ENCODE results near the gene TMEM250.

TMEM250 gene

GRCh38 chr9:136095070-136096058, 23.3 kb downstream of the TMEM250 start, which contains the start of gene NACC2:
Gene NACC2 (minus strand): TSS chr9:136095289. CDS start chr9:136050521, 44,768 bp downstream.
- DNase-seq (ENCODE audit: low read depth, low spot score), result no peak

DNA sequence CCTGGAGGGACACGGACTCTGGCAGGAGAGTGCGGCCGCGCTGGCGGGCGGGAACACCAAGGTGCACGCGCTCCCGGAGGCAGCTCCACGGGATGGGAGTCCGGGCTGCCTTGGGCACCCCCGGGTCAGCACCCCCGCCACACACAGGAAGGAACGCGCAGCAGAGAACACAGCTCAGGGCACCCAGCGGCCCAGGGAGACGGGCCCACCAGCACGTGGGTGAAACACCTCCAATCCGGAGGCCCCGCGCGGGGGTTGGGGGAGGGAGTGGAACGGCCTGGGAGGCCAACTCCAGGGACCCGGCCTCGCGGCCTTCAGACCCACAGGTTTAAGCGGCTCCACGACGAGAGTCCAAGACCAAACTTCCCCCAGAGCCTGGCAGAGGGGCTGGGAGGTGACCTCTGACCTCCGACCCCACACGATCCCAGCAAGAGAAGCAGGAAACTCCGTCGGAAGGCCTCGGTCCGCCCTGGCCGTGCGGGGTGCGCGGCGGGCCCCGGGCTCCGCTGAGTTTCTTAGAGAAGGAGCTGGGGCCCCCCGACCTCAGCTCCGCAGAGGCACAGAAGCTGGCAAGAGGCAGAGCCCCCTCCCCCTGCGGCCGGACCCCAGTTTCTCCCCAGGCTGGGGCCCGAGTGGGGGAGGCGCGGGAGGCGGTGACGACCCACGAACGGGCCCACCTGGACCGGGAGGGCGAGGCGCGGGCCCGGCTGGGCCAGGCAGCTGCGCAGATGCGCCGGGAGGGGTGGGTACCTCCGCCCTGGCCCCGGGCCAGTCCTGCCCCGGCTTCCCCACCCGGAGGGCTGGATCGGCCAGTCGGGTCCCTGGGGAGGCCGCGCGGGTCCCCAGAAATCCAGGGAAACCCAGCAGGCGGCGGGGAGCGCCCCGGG, 24.4 kb downstream of the TMEM250 start:
- DNase-seq (ENCODE audit: low read depth, low spot score), result no peak

DNA sequence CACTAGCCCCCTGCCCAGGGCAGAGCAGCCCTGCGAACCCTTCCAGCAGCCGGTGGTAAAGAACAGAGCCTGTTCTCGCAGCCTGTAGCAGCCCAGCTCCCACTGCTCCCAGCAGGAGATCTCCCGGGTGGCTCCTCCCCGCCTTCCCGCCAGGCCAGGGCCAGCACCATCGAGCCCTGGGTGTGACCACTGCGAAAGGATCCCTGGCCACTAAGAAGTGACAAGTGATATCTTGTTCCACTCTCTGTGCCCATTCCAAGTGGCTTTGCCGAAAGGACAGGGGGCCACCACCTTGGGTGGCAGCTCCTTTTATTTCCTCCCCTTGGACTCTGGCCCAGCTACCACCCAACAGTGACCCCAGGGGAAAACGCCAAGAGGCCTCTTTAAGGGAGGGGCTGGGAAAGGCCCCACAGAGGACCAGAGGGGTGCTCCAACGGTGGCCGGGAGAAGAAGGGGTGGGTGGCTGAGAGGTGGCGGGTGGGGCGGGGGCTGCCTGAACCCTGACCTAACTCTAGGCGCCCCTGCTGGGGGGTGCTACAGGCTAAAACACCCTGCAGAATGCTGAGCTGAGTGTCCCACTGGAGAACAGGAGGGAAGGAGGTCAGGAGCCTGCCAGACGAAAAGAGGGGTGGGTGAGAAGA, 25.2 kb downstream of the TMEM250 start:
- DNase-seq (ENCODE audit: low read depth, low spot score), result no peak

DNA sequence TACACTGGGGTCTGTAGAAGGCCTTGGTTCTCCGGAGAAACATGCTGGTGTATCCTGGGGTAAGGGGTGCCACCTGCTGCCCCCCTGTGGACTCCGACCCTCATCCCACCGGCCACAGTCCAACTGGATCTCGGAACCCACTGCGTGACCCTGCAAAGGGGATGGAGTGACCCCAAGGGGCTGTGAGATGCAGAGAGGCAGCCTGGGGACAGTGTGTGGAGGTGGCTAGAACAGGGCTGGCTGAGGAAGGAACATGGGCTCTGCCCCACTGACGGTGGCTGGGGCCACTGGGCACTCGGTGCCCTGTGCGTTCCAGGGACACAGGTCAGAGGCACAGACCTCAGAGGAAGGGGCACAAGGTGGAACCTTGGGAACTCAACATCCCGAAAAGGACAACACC, 25.9 kb downstream of the TMEM250 start:
- no peak for DNase-seq (ENCODE audit: low read depth, low spot score)

- DNase-seq (ENCODE audit: low read depth, low spot score), result no peak
These were observed 26.4 kb downstream of the TMEM250 start for GRCh38 chr9:136092353-136092650.

- no peak for DNase-seq (ENCODE audit: low read depth, low spot score)
These were observed 26.9 kb downstream of the TMEM250 start for GRCh38 chr9:136091582-136092352.

- DNase-seq (ENCODE audit: low read depth, low spot score), result no peak
These were observed 27.7 kb downstream of the TMEM250 start for GRCh38 chr9:136090768-136091581.

- DNase-seq (ENCODE audit: low read depth, low spot score), result no peak
These were observed 28.5 kb downstream of the TMEM250 start for GRCh38 chr9:136090056-136090735.

GRCh38 chr9:136089697-136090045, 29.0 kb downstream of the TMEM250 start:
- no peak for DNase-seq (ENCODE audit: low read depth, low spot score)

GRCh38 chr9:136088939-136089696, 29.6 kb downstream of the TMEM250 start:
- DNase-seq (ENCODE audit: low read depth, low spot score), result no peak

DNA sequence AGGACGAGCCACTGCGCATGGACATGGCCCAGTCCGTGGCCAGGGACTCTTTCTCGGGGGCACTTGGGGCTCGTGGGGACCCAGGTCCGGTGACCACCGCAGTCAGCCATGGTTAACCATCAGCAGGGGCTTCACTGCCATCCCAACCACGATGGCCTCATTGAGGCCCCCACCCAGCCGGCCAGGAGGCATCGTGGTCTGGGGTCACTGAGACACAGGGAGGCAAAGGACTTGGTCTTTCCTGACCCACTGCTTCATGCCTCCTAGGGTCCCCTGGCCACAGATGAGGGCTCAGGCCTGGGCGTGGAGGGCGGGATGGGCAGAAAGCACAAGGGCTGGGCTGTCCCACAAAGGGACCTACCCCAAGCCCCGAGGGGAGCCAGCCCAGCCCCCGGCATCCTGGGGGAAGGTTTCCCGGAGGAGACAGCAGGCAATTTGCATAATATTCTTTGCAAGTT, 30.2 kb downstream of the TMEM250 start:
- DNase-seq (ENCODE audit: low read depth, low spot score), result no peak

GRCh38 chr9:136087741-136088480, 30.8 kb downstream of the TMEM250 start:
- DNase-seq (ENCODE audit: low read depth, low spot score), result no peak

DNA sequence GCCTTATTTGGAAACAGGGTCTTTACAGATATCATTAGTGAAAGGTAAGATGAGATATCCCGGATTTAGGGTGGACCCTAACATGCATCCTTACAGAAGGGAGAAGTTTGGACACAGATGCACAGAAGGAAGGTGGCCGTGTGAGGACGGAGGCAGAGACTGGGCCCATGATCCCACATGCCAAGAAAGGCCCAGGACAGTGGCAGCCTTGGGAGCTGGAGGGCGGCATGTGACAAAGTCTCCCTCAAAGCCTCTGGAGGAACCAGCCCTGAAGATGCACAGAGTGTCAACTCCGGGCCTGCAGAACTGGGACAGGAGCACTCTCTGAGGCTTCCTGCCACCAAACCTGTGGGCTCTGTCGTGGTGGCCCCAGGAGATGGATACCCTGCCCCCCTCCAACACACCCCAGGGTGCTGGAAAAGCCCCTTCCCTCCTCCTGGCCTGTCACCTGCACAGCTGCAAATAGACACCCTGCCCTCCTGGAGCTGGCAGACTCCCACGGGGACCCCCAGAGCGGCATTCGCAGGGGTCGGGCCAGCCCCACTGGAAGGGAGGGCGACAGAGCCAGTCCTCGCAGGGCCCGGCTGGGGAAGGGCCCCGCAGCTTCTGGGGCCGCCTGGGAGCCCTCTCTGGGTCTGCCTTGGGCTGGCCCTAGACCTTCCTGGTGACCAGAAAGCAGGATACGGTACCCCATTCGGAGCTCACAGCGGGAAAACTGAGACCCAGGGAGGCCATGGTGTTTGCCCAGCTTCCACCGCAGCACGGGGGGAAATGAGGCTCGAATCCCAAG, 31.5 kb downstream of the TMEM250 start:
- DNase-seq (ENCODE audit: low read depth, low spot score), result no peak

DNA sequence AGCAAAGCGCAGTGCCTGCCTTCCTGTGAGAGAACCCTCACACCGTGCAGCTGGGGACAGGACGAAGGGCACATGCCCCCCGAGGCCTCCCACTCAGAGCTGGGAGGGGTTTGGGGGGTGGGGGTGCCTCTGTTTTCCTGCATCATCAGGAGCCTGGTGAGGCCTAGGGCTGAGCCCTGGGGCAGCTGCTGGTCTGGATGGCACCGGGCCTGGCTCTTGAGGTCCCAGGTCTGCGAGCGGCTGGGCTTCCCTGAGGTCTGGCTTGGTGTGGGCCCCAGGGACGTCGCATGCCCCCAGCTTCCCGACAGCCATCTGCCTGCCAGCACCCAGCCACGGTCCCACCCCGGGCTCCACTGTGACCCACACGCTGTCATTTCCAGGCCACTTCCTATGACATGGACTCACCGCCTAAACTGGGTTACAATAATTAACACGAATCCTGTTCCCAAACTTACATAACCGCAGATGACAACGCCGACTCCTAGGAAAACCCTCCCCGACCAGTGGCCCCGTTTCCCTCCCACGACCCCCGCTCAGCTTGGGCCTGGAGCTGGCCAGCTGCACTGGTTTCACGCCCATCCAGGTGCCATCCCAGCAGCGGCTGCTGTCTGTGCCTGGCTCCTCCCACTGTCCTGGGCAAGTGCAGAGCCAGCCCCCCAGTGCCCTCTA, 32.3 kb downstream of the TMEM250 start:
- DNase-seq (ENCODE audit: low read depth, low spot score), result no peak

DNA sequence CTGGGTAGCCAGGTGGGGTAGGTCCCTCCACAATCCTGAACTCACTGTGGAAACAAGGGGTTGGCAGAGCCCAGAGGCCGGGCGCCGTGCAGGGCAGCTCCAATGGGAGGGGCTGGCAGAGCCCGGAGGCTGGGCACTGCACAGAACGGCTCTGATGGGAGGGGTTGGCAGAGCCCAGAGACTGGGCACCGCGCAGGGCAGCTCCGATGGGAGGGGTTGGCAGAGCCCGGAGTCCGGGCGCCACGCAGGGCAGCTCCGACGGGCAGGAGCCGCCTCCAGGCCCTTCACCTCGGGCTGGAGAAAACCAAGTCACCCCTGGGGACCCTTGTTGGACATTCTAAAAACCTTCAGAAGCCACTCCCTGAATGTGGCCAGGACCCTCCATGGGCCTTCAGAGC, 32.9 kb downstream of the TMEM250 start:
- DNase-seq (ENCODE audit: low read depth, low spot score), result no peak

- DNase-seq (ENCODE audit: low read depth, low spot score), result no peak
These were observed 34.4 kb downstream of the TMEM250 start for GRCh38 chr9:136084063-136084944.
